ENCODE measurements around the gene ITPR2.

Gene ITPR2

DNA sequence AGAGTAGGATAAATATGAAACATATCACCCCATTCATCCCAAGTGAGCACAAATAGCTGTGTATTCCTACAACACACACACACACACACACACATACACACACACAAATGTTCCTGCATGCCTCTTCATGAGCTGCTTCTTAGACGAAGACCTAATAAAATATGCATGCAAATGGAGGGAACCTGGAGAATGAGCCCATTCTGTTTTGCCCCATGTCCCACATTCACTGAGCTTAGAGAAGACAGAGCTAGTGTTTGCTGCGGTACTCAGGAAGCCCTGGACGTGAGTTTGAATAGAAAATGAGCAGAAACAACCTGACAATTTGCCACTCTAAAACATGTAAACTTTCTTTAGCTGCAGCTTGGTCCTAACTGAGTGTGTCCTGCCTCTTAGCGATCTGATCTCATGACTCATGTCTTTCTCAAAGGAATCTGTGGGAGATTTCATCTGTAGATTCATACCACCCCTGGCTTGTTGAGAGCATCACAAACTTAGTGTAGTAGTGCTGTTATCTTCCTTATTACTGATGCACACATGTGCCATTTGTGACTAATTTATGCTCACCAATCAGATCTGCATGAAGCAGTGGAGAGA, 86.8 kb downstream of the ITPR2 start:
- DNase-seq: no peak

DNA sequence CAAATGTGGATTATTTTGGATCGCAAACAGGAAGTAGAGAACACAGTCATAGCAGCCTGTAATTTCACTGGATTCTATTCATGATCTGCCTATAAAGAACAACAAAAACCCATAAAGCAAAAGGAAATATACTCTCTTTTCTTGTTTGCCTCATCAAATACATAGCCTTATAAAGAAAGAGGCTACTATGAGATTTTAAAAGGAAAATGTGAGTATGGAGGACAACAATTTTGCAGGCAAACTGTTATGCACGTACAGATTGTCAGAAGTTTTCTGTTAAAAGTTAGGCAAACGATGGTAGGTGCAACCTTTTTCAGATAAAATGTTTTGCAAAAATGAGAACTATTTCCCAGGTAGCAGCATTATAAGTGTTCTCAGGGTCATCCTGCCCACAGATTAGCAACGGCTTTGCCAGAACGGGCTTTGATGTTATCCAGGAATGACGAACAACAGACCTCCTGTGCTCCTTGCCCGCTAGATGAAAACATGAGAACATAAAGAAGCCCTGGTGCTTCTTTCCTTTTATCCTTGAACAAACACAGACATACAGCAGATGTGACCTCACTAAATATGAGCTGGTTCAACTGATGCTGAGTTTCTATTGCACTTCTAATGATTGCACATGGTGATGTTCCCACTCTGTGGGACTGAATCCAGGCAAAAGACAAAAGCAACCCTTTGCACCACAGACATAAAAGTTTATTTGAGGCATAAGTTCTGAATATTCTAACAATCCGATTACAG, 88.1 kb downstream of the ITPR2 start:
- peaks cover 11% of the 10 kb centered on the region for H3K4me1 ChIP-seq
- peak; percentile 54 for DNase-seq

More for the DNA sequence above, 86.8 kb downstream of the ITPR2 start:
- Histone ChIP-seq H3K4me1 (peaks cover 11% of the 10 kb centered on the region), H3K9me3 (no peaks in the 10 kb centered on the region), H3K36me3 (no peaks in the 10 kb centered on the region), H3K27me3 (no peaks in the 10 kb centered on the region; the same call in 1 of the 2 replicates), H3K4me3 (ENCODE audit: low read depth, low read length) (no peak overlapping the region)
- TF ChIP-seq, protein P1, sequence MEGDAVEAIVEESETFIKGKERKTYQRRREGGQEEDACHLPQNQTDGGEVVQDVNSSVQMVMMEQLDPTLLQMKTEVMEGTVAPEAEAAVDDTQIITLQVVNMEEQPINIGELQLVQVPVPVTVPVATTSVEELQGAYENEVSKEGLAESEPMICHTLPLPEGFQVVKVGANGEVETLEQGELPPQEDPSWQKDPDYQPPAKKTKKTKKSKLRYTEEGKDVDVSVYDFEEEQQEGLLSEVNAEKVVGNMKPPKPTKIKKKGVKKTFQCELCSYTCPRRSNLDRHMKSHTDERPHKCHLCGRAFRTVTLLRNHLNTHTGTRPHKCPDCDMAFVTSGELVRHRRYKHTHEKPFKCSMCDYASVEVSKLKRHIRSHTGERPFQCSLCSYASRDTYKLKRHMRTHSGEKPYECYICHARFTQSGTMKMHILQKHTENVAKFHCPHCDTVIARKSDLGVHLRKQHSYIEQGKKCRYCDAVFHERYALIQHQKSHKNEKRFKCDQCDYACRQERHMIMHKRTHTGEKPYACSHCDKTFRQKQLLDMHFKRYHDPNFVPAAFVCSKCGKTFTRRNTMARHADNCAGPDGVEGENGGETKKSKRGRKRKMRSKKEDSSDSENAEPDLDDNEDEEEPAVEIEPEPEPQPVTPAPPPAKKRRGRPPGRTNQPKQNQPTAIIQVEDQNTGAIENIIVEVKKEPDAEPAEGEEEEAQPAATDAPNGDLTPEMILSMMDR (IDR thresholded peaks at IDR 0.05; ENCODE audit: low read depth, low read length): no peak

DNA sequence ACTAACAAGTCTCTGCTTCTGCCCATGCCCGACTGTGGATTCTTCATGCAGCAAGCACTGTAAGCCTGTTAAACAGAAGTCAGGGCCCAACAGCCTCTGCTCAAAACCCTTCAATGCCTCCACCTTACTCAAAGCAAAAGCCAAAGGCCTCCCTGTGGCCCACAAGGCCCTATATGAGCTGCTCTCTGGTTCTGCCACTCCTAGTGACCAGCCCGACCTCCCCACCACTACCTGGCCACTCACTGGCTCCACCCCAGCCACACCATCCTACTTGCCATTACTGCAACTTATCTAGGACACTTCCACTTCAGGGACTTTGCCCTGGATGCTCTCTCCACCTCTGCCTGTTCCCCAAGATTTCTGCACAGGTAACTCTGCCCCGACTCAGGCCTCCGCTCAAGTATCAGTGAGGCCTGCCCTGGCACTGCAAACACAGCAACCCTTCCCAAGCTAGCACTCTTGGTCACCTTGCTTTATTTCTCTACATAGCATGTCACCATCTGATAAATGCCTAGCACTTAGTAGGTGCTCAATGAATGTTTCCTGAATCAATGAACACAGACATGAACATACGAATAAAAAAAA, 88.9 kb downstream of the ITPR2 start:
- TF ChIP-seq, protein P1 (IDR thresholded peaks at IDR 0.05; ENCODE audit: low read depth, low read length): no peak
- H3K4me1 ChIP-seq: peaks cover 11% of the 10 kb centered on the region
- H3K36me3 ChIP-seq: no peaks in the 10 kb centered on the region
- H3K27me3 ChIP-seq: no peaks in the 10 kb centered on the region; the same call in 1 of the 2 replicates
- H3K9me3 ChIP-seq: no peaks in the 10 kb centered on the region
- DNase-seq: no peak
- H3K4me3 ChIP-seq (ENCODE audit: low read depth, low read length): no peak overlapping the region

More for the DNA sequence above, 88.1 kb downstream of the ITPR2 start:
- H3K9me3 ChIP-seq: no peaks in the 10 kb centered on the region
- no peaks in the 10 kb centered on the region; the same call in 1 of the 2 replicates for H3K27me3 ChIP-seq
- H3K36me3 ChIP-seq: no peaks in the 10 kb centered on the region
- H3K4me3 ChIP-seq (ENCODE audit: low read depth, low read length): no peak overlapping the region
- TF ChIP-seq, protein P1 (IDR thresholded peaks at IDR 0.05; ENCODE audit: low read depth, low read length): no peak

DNA sequence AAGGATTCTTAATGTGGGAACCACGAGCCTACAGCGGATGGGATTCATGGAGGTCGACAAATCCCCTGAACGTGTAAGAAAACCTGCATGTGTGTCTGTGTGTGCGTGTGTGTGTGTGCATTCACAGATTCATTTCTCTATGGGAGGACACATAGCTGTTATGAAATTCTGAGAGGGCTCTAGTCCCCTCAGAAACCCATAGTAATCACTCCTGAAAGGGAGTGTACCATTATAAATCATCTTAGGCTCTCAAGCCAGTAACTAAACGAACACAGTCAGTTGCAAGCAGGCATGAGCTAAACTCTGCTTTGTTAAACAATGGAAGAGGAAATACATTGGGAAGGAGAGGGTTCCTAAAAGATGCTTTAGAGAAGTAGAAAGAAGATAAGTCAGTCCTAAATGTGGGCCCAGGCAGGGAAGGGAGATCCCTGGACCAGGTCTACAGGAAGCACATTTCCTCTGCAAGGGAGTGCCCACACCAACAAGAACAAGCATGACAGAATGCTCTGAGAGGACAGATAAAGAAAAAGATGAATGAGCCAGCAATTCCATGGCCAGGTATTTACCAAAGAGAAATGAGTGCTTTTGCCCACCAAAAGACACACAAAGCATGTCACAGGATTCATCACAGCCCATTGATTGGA, 91.3 kb downstream of the ITPR2 start:
- H3K4me1 ChIP-seq: peaks cover 11% of the 10 kb centered on the region
- no peak overlapping the region for H3K4me3 ChIP-seq (ENCODE audit: low read depth, low read length)
- H3K9me3 ChIP-seq: no peaks in the 10 kb centered on the region
- TF ChIP-seq, protein P1 (IDR thresholded peaks at IDR 0.05; ENCODE audit: low read depth, low read length): no peak
- DNase-seq: no peak
- H3K27me3 ChIP-seq: no peaks in the 10 kb centered on the region
- H3K36me3 ChIP-seq: no peaks in the 10 kb centered on the region

DNA sequence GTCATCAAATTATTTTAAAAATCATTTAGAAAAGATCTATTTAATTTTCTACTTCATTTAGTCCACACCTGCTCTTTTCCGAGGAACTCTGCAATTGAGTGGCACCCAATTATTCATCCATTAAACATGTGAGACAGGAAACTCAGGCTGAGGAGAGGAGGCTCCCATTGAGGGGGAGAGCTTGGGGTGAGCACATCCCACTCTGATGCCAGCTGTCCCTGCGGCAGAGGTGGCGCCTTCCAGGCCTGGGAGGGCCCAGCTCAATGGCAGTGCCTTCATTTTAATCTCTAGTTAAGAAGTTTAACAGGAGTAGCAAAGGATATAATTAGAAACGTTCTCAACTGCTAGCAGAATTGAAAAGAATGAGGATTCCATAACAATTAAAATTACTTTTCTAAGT, 92.0 kb downstream of the ITPR2 start:
- DNase-seq: peak; percentile 26
- H3K27me3 ChIP-seq: no peaks in the 10 kb centered on the region
- H3K4me3 ChIP-seq (ENCODE audit: low read depth, low read length): no peak overlapping the region
- TF ChIP-seq, protein P1 (IDR thresholded peaks at IDR 0.05; ENCODE audit: low read depth, low read length): no peak
- H3K9me3 ChIP-seq: no peaks in the 10 kb centered on the region
- peaks cover 9% of the 10 kb centered on the region for H3K4me1 ChIP-seq
- no peaks in the 10 kb centered on the region for H3K36me3 ChIP-seq
